GM21576 (cell line): Measurements from ENCODE around the gene TNPO3.
"Not testable (repeated sequence)": the region's sequence is repeated elsewhere in the genome, so short reads cannot be mapped to it uniquely, and the experiment has no call there.

Source experiments
- ATAC-seq: cut with Tn5 transposase; IDR thresholded peaks from one replicate; pipeline ENCODE4 v1.9.1; 2021; ENCODE audit warnings: mild to moderate bottlenecking, moderate library complexity; ENCODE audit not compliant: unreplicated experiment

Gene TNPO3

DNA sequence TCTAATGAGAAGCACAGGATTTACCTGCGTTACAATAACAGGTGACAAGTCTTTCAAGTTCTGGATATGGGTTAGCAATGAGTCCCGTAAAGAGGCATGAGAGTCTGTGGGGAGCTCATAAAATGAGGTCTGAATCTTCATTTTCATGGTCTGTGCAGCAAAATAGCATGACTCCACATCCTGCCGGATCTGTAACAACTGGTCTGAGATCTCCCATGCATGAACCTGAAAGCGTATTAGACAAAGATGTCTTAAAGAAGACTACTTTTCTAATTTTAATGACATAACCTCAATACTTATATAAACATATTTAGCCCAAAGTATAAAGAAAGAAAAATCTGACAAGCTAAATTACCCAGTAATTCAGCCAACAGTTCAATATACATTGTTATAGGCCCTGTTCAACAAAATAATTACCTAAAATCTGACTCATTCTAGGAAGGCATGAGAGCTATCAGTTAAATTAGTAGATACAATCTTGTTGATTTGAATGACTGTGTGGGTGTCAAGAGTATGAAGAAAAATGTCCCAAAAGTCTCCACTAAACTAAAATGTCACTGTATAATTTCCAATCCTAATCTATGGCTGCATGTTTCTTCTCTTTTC is 36.9 kb downstream of the TNPO3 start:
- ATAC-seq = peak; percentile 67

DNA sequence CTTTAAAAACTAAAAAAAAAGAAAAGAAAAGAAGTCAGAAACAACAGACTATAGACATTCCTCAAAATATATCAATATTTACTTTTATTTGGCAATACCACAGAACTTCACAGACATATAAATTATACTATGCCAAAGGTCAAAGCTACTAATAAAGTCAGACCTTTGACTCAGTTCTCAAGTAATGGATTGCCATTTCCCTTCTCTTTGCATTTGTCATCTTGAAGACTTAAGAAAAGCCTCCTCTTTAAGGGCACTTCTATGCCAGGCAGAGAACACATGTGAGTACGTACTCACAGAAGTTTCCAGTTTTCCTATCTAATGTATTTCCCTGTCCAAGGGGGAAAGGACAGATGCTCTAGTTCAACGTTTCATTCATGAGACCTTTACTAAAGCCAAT is 37.6 kb downstream of the TNPO3 start:
- ATAC-seq = no peak

DNA sequence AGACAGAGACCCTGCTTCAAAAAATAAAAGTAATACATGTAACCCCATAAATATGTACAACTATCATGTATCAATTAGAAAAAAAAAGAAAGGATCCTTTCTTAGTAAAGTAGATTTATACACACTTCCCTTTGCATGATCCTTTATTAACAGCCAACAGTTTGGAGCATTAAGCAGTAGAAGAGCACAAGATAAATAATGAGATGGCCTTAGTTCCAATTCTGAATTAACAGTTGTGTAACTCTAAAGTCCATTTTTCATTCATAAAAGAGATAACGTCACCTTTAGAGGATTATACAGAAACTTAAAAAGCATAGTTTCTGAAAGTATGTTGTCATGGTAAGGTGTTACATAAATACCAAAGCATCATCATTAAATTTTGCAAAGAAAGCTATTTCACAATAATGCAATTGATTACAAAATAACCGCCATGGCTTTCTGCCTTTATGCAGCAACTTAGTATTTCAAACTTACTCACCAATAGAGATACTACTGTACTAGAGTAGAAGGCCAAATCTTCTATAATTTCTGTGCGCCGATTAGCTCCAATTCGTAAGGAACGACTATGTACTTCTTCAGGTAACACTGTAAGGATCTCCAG is 40.3 kb downstream of the TNPO3 start:
- ATAC-seq = no peak

DNA sequence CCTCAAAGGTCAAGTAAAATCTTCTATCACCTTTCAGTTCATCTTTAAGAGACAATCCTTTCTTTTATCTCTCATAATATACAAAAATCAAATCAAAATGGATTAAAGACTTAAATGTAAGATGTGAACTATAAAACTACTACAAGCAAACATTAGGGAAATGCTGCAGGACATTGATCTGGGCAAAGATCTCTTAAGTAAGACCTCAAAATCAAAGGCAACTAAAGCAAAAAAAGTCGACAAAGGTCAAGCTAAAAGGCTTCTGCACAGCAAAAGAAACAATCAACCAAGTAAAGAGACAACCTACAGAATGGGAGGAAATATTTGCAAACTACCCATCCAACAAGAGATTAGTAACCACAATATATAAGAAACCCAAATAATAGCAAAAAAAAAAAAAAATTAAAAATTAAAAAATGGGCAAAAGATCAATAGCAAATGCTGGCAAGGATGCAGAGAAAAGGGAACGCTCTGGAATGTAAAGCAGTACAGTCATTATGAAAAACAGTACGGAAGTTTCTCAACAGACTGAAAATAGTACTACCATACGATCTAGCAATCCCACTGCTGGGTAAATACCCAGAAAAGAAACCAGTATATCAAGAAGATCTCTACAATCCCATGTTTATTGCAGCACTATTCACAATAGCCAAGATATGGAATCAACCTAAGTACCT is 41.7 kb downstream of the TNPO3 start:
- no peak for ATAC-seq

DNA sequence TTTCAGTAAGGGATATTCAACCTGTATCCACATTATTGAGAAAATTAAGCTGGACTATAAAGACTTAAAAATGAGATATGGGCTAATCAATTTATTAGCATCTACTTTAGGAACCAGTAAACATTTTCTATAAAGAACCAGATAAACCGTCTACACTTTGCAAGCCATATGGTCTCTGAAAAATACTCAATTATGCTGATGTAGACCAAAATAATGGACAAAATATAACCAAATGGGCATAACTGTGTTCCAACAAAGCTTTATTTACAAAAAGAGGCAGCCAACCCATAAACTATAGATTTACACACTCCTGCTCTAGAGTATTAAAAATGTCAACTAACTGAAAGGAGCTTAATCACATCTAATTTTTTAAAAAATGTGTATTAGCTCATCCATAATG is 42.3 kb downstream of the TNPO3 start:
- ATAC-seq = no peak

DNA sequence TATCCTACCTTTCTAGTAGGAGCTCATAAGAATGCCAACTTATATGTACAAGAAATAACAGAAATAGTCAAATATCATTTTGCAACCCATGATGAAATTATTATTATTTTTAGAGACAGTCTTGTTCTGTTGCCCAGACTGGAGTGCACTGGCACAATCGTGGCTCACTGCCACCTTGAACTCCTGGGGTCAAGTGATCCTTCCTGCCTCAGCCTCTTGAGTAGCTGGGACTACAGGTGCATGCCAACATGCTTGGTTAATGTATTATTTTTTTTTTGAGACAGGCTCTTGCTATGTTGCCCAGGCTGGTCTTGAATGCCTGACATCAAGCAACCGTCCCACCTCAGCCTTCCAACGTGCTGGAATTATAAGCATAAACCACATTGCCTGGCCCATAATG is 44.8 kb downstream of the TNPO3 start:
- ATAC-seq = no peak

DNA sequence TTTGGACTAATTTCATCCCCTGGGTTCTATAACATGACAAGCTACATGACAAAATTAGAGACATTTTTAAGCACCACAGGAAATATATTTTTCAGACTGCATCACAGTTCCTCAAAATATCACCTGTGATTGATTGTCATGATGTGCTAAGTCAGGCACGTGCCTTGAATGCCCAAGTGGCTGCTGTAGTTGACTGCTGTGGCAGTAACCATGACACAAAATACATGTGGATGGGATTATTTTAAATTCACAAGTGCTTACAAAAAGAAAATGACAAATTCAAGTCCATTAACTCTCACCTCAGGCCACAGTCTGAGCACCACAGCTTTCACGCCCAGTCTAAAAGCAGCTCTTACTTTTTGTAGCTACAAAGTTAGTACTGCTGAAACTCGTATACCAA is 45.5 kb downstream of the TNPO3 start:
- peak; percentile 72 for ATAC-seq

DNA sequence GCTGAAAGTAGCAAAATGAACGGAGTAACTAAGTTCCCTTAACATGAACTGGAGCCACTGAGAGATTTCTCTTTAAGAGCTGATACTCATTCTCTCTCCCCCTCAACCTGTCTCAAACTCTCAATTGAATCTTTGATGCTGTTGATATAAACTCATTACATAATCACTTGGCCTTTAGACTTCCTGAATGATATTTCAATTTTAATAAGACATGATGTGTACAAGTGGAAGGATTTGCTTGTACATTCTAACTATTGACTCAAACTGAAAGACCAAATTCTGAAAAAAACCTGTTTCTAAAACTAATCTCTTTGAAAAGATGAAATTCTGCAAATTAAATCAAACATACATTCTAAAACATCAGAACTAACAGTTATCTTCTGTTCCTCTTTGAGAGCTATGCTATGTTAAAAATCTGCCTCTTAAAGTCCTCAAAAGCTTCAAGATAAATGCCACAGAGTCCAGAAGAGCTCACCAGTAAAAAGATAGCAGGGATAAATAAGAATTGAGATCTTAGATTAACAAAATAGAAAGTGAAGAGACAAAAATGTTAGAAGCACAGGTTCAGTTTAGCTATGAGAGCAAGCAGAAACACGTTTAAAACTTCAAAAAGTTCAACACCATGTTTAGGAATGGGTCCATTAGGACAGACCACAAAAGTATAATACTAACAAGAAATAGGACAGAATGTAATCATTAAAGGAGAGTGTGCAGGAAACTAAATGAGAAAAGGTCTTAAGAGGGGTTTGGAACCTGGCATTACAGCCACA is 46.1 kb downstream of the TNPO3 start:
- ATAC-seq = peak; percentile 24

DNA sequence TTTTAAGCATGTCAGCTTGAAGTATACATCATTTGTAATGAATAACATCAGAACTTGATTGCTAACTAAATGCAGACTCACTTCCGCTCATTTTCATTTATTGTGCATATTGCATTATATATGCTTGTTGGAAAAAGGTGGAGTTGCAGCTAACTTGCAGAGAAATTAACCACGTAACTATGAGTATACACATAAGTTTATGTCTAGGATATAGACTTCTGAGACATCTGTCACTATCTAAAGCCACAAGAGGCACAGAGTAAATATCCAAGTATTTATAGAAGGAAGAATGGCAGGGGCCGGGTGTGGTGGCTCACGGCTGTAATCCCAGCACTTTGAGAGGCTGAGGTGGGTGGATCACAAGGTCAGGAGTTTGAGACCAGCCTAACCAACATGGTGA is 47.3 kb downstream of the TNPO3 start:
- ATAC-seq = no peak

DNA sequence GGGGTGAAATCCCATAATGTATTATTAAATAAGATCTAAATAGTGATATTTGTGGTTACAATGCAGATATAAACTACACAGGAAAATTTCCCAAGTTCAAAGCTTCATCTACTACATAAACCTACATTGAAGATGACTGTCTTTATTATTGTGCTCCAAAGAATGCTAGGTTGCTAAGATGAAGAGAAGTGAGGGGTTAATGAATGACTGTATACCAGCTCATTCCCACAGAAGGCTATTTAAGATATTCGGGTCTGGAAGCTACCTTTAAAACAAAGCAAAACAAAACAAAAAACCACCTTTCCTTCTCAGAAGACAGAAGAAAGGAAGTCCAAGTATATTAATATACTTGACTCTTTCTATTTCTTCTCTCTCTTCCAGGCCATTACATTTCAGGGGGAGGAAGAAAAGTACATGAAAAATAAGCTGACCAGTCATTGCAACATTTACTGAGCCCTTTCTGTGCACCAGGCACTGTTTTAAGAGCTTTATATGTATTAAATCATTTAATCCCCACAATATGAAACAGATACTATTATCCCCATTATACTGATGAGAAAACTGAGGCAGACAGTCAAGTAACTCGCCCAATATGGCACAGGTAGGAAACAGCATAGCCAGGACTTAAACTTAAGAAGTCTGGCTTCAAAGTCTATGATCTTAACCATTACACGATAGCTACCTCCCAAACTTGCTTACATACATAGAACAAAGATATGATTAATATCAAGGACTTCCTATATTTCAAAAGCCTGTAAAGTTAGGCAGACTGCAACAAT is 48.1 kb downstream of the TNPO3 start:
- ATAC-seq = no peak

DNA sequence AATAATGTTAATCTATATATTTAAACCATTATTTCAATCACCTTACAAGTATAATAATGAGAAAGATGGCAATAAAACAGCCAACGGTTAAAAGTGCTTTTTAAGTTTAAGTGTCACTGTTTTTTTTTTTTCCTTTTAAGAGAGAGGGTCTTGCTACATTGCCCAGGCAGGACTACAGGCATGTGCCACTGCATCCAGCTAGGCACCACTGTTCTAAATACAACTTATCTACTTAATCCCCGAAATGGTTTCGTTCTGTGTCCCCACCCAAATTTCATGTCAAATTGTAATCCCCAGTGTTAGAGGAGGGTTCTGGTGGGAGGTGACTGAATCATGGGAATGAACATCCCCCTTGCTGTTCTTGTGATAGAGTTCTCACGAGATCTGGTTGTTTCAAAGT is 49.7 kb downstream of the TNPO3 start:
- no peak for ATAC-seq

DNA sequence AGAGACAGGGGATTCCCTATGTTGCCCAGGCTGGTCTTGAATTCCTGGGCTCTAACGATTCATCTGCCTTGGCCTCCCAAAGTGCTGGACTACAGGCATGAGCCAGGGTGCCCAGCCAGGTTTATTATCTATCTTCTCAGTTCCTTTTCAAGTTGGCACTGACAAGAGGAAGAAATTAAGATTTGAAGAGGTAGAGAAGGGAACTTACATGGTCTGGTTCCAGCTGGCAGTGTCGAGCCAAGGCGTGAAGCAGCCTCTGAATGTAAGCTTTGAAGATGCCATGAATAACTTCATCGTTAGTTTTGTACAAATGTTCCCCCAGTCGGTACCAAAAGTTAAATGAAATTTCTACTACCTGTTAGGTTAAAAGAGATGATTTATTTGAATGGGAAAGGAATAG is 57.7 kb downstream of the TNPO3 start:
- ATAC-seq = no peak

DNA sequence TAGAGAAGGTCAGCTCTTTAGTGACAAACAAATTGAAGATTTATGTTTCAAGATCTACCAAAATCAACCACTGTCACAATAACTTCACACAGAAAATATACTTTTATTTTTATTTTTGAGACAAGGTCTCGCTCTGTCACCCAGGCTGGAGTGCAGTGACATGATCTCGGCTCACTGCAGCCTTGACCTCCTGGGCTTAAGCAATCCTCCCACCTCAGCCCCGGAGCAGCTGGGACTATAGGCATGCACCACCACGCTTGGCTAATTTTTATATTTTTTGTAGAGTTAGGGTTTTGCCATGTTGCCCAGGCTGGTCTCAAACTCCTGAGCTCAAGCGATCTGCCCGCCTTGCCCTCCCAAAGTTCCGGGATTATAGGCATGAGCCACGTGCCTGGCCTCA is 60.4 kb downstream of the TNPO3 start:
- not testable (repeated sequence) for ATAC-seq

DNA sequence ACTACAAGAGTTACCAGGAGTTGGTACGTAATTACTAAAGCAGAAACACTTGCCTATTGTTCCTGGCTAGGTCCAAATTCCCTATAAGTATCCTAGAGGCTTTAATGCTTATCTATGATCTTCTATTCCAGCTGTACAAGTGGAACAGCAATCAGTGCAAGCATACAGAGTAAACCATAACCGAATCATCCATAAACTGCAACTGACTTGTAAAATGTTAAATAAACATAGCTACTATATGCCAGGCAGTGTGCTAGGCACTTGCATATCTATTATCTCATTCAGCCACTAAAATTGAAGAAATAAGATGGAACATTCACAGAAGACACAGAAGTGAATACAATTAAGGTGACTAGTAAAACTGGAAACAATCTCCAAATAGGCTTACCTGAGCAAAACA is 61.5 kb downstream of the TNPO3 start:
- no peak for ATAC-seq

DNA sequence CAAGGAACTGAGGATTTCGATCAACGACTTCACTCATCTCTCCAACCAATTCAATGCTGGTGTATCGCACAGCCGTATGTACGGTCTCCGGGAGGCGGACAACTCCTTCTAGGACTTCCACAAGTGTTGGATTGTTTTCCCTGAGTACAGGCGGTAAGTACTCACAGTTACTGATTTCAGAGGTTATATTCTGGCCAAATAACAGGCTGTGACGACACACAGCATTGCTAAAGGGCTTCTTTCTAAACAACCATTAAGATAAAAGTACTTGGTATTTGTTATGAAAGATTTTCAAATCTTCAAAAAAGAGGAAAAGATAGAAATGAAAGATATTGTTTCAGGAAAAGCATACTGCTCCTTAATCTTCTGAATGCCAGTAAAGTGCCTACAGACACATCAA is 65.0 kb downstream of the TNPO3 start:
- ATAC-seq = no peak

DNA sequence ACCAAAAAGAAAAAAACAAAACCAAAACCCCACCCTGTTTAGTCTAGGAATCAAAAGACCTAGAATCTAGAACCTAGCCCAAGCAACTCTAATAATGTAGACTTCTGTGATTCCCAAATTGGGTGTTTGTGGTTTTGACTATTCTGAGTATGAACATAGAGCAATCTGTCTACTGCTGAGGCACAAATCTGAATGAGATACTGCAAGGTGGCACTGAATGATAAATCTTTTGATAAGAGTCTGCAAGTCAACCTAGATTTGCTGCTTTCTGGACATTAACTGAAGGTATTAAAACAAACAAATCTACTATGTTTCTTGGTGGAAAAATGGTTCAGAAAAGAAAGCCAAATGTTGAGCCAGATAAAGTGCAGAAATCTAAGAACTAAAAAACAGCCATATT is 66.5 kb downstream of the TNPO3 start:
- no peak for ATAC-seq

DNA sequence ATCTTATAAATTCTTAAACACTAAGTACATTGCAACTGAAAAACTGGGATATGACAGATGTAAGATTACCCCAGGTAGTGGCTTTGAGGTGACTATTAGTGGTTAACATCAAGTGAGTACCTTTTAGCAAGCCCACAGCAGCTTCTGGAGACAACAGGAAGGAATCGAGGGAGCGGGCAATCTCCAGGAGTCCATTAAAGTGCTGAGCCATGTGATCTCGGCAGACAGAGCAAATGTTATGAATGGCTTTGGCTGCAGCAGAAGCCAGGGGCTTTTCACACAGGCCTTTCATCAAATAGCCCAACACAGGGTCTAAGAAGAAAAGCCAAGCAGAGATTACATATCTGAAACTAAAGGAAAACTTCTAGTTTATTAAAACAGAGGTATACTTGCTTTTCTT is 68.3 kb downstream of the TNPO3 start:
- no peak for ATAC-seq

DNA sequence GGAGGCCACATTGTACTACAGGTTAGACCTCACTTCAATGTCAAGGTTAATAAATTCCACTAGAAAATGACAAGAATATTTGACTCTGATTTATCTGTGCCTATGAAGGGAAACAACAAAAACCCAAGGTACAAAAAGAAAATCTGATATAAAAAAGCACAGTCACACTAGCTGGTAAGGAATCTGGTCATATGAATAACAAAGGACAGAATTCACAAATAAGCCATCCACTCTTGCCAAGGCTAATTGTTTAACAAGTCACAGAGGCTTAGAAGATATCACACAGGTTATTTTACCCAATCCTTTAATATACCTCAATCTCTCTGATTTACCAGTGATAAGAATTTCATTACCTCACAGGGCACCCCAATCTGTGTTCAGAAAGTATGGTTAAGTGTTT is 69.3 kb downstream of the TNPO3 start:
- no peak for ATAC-seq

DNA sequence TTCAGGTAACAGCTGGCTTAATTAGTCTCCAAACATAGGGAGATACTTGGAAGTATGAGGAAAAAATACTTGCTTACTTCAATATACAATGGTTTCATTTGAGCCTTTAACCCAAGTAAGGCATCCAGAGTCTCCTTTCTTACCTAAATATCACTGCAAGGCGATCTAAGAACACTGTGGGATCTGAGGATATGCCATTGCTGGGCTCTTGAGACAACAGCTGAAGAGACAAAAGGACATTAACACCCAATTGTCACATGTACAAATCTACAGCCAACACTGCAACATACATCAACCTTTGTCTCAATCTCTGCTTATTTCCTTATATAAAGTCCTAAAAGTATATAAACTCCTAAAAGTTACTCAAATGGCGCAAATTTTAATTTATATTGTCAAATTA is 72.8 kb downstream of the TNPO3 start:
- ATAC-seq = no peak

DNA sequence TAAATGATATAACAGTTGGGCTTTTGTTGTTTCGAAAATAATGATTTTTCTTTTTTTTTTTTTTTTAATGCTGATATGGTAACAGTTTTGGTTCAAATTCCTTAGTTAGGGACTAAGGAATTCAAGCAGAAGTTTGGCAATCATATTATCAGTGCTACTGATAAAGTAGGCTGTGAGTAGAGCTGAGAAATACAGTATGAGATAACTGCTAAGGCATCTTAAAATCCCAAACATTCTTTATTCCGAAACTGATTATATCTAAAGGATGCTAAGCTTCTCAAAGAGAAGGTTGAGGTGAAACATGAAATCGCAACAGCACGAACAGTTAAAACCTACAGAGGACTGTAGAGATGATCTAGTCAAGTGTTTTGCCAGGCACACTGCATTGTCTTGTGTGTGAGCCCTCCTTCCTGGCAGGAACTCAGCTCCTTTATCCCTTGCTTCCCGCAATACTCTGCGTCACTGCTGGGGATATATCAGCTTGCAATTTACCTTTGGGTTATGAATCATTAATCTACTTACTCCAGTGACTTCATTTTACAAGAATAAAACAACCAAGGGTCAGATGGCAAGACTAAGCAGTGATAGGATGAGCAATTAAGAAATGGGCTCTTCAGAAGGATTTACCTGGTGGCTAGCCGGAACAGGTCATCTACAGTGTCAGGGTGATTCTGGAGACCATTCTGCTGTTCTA is 80.5 kb downstream of the TNPO3 start:
- ATAC-seq = no peak

DNA sequence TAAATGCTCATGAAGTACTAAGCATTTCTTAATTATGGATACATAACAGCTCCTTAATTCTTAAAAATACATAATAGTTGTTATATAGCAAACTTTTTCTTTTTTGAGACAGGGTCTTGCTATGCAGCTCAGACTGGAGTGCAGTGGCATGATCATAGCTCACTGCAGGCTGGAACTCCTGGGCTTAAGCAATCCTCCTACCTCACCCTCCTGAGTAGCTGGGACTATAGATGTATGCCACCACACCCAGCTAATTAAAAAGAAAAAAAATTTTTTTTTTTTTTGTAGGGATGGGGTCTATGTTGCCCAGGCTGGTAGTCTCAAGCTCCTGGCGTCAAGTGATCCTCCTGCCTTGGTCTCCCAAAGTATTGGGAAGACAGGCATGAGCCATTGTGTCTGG is 86.3 kb downstream of the TNPO3 start:
- no peak for ATAC-seq
